Stomach (tissue), 9 donors: ENCODE results near the gene STXBP5. TPM values are rescaled to one million over a fixed set of nuclear protein-coding genes. Genes with fewer than 3 reads are reported as not detected.

ENCODE experiments used
- DNase-seq, 2 donors: peaks; one replicate each; pipeline versions ENCODE4 v3.0.0 to v3.0.0-alpha.2; 2013 to 2019
- H3K27ac ChIP-seq, 5 donors: fragments of 200-600 bp in 4 of 5; sonication (generic) in 4 of 5; one replicate each; pipeline ENCODE4 v1.5.1; 2013 to 2019; ENCODE audit warnings: mild to moderate bottlenecking in 1 of 5, moderate library complexity in 1 of 5
- H3K27me3 ChIP-seq, 3 donors: fragments of 200-600 bp; sonication (generic); one replicate each; pipeline ENCODE4 v1.5.1; 2017 to 2019; ENCODE audit warnings: mixed run types in 1 of 3
- H3K36me3 ChIP-seq, 4 donors: fragments of 200-600 bp; sonication (generic); 1 replicate in 3 of 4; 2 replicates in 1 of 4; pipeline ENCODE4 v1.5.1; 2016 to 2019
- H3K4me1 ChIP-seq, 4 donors: fragments of 200-600 bp; sonication (generic); one replicate each; pipeline ENCODE4 v1.5.1; 2016 to 2019
- H3K4me3 ChIP-seq, 4 donors: fragments of 200-600 bp; sonication (generic) in 3 of 4; one replicate each; pipeline ENCODE4 v1.5.1; 2016 to 2019; ENCODE audit warnings: mild to moderate bottlenecking in 1 of 4
- H3K9me3 ChIP-seq, 4 donors: fragments of 200-600 bp; sonication (generic); one replicate each; pipeline ENCODE4 v1.5.1; 2016 to 2019
- EP300 ChIP-seq: sonication (generic); formaldehyde crosslinking; IDR thresholded peaks from one replicate; pipeline ENCODE4 v1.6.1; 2017; ENCODE audit warnings: antibody characterized with exemption
- POLR2A ChIP-seq, 4 donors: fragments of 450-650 bp; IDR thresholded peaks; one replicate each; pipeline ENCODE4 v1.6.1; 2016; ENCODE audit warnings: antibody characterized with exemption in 4 of 4, control low read depth in 2 of 4, mild to moderate bottlenecking in 1 of 4, moderate library complexity in 1 of 4
- POLR2AphosphoS5 ChIP-seq, 3 donors: sonication (generic); formaldehyde crosslinking; IDR thresholded peaks; one replicate each; pipeline ENCODE4 v1.6.1; 2016; ENCODE audit warnings: antibody characterized with exemption in 3 of 3
- WGBS, 5 donors: extraction: QIAGEN DNeasy Blood & Tissue Kit in 3 of 5; methylation state at CpG; one replicate each; pipeline versions ENCODE4 v1.1.5 to v1.1.7; 2013 to 2018; 5-methylcytosine and 5-hydroxymethylcytosine counted together
- intact Hi-C: fragments of 100-400 bp; cut with DNase I; formaldehyde crosslinking; loops from one replicate; pipeline ENCODE4 v1.15.1; 2023; ENCODE audit warnings: low total_unique reads
- polyA plus RNA-seq, 3 donors: library from polyadenylated mRNA; stranded (reverse); fragments of 200-250 nt; gene quantifications; one replicate each; pipeline ENCODE4 v1.2.3, GENCODE V29; 2013
- total RNA-seq, 5 donors: library from RNA; depleted of rRNA; stranded (reverse); fragments of >200 nt; gene quantifications; one replicate each; pipeline versions ENCODE4 v1.1.0 to v1.2.3, GENCODE V29; 2014 to 2016
- TF ChIP-seq, protein P1 (sequence below), 7 experiments: fragments of 450-650 bp in 4 of 7; fragments of 200-600 bp in 3 of 7; sonication (generic) in 3 of 7; IDR thresholded peaks; one replicate each; pipeline ENCODE4 v1.5.1; 2016 to 2019; ENCODE audit warnings: antibody characterized with exemption in 7 of 7, control low read depth in 2 of 7, mild to moderate bottlenecking in 1 of 7
- donor health status: healthy with polysubstance abuse.
- donor health status: Bipolar disorder and iron deficiency.
- donor health status: healthy.

The STXBP5 gene
- total and polyA plus RNA-seq, 8 donors, result 5.9 to 56.2 (median 15.8) TPM

DNA sequence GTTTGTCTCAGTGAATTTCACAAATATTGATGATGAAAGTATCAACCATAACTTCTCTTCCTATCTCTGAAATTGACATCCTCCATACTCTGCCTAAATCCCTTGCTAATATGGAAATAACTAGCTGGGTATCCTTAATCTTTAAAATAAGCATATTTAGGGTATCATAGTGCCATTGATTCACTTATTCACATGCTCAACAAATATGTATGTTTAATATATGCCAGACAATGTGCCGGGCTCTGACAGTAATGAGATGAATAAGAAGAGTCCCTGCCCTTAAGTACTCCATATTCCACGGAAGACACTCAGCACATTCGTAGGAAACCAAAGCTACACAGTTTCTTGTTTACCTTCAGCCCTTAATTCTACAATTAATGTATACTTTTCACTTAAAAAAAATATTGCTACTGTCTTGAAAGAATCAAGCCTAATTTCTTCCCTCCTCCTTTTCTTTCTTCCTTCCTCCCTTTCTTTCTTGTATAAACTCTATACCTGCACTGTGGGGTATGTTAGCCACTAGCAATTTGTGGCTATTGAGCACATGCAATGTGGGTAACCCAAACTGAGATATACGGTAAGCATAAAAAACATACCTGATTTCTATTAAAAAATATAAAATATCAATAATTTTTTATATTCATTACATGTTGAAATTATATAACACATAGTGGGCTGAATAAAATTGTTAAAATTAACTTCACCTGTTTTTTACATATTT, 42.8 kb upstream of the STXBP5 start:
- H3K4me3 ChIP-seq, result no peak overlapping the region

DNA sequence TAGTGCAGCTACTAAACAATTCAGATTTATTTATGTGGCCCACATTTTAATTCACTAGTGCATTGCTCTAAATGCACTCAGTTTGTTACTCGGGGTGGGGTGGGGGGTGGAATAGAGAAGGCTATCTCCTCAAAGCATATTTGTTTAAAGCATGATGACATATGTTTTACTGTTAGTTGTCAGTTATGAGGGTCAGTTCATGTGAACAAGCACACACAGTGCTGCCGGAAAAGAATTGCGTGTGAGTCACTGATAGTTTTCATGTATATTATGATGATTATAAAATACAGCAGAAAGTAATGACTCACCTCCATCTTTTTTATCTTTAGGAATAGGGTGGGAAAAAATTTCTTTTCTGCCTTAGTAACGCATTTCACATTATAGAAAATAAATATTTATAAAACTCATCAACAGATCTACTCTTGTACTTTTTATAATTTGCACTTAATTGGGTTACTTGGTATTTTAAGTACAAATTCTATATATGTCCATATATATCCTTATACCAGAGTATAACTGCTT, 42.2 kb upstream of the STXBP5 start:
- WGBS, 5 donors, result 50 to 61% (median 56%) methylated on average over 4 of the region's 4 CpGs
- no peak overlapping the region for H3K4me3 ChIP-seq
- H3K36me3 ChIP-seq, result no peaks in the 10 kb centered on the region
- TF ChIP-seq EP300 (no peak), POLR2AphosphoS5 (IDR thresholded peaks at IDR 0.05) (no peak), POLR2A (IDR thresholded peaks at IDR 0.05) (no peak)
- TF ChIP-seq, protein P1, sequence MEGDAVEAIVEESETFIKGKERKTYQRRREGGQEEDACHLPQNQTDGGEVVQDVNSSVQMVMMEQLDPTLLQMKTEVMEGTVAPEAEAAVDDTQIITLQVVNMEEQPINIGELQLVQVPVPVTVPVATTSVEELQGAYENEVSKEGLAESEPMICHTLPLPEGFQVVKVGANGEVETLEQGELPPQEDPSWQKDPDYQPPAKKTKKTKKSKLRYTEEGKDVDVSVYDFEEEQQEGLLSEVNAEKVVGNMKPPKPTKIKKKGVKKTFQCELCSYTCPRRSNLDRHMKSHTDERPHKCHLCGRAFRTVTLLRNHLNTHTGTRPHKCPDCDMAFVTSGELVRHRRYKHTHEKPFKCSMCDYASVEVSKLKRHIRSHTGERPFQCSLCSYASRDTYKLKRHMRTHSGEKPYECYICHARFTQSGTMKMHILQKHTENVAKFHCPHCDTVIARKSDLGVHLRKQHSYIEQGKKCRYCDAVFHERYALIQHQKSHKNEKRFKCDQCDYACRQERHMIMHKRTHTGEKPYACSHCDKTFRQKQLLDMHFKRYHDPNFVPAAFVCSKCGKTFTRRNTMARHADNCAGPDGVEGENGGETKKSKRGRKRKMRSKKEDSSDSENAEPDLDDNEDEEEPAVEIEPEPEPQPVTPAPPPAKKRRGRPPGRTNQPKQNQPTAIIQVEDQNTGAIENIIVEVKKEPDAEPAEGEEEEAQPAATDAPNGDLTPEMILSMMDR (IDR thresholded peaks at IDR 0.05), result no peak
- no peaks in the 10 kb centered on the region for H3K4me1 ChIP-seq
- no peaks in the 10 kb centered on the region for H3K27me3 ChIP-seq
- H3K9me3 ChIP-seq, result no peaks in the 10 kb centered on the region
- no peak overlapping the region for H3K27ac ChIP-seq
- DNase-seq, result peak in 1 of 2 donors; percentile 12
- intact Hi-C loops, result no loop called here

More for the DNA sequence above, 42.8 kb upstream of the STXBP5 start:
- intact Hi-C loops, result no loop called here
- 82 to 86% (median 84%) methylated on average over 4 of the region's 4 CpGs for WGBS, 5 donors
- no peaks in the 10 kb centered on the region for H3K36me3 ChIP-seq
- no peak for DNase-seq
- H3K27ac ChIP-seq, result no peak overlapping the region
- no peak for TF ChIP-seq POLR2A (IDR thresholded peaks at IDR 0.05)
- no peak for TF ChIP-seq POLR2AphosphoS5 (IDR thresholded peaks at IDR 0.05)
- TF ChIP-seq EP300, result no peak
- TF ChIP-seq, protein P1 (IDR thresholded peaks at IDR 0.05), result no peak
- H3K27me3 ChIP-seq, result no peaks in the 10 kb centered on the region
- H3K9me3 ChIP-seq, result no peaks in the 10 kb centered on the region
- H3K4me1 ChIP-seq, result no peaks in the 10 kb centered on the region

DNA sequence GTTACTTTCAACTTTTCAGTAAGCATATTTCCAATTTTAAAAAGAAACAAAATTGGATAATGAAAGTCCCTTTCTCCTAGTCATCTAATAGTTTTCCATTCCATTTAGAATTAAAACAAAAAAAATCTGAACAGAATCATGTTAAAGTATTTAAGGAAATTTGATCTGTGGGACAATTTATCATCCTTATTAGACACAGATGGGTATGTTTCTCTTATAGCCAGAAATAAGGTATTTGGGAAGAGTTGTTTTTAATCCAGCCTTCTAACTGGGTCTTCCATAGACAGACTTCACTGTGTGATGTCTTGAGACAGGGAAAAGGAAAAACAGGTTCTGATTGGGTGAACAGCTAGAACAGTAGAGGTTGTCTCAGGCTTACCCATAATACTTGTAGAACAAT, 39.5 kb upstream of the STXBP5 start:
- Histone ChIP-seq H3K27me3 (no peaks in the 10 kb centered on the region), H3K27ac (no peak overlapping the region), H3K4me3 (no peak overlapping the region), H3K4me1 (no peaks in the 10 kb centered on the region), H3K36me3 (no peaks in the 10 kb centered on the region), H3K9me3 (no peaks in the 10 kb centered on the region)
- intact Hi-C loops, result no loop called here
- no peak for TF ChIP-seq POLR2A (IDR thresholded peaks at IDR 0.05)
- TF ChIP-seq POLR2AphosphoS5 (IDR thresholded peaks at IDR 0.05), result no peak
- no peak for TF ChIP-seq EP300
- TF ChIP-seq, protein P1 (IDR thresholded peaks at IDR 0.05), result no peak
- DNase-seq, result no peak

DNA sequence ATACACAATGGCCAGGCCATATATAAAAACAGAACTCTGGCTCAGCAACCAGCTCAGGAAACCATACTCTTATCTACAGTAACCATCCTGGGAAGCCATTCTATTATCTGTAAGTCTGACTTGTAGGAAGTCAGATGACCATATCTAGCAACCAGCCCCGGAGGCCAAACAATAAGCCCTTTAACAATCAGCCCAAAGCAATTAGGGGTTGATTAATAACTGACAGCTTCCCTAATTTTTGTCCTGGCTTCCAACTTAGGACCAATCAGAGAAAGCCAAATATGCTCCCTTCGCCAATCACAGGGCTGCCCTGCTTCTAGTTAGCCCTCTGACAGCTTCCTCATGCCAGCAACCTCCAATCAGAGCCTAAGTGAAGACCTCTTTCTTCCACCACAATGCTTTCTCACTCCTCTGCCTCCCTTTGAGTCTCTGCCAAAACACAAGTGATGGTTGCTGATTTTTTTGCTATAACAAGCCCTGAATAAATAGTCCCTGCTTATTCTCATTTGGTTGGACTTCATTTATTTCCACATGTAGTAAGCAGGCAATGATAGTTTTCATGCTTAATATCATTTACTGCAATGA, 37.8 kb upstream of the STXBP5 start:
- H3K27me3 ChIP-seq, result no peaks in the 10 kb centered on the region
- TF ChIP-seq POLR2A (IDR thresholded peaks at IDR 0.05) (no peak), POLR2AphosphoS5 (IDR thresholded peaks at IDR 0.05) (no peak)
- TF ChIP-seq, protein P1 (IDR thresholded peaks at IDR 0.05), result no peak
- no peak overlapping the region for H3K27ac ChIP-seq
- WGBS, 5 donors, result 45 to 56% (median 48%) methylated on average over 2 of the region's 2 CpGs
- no peaks in the 10 kb centered on the region for H3K36me3 ChIP-seq
- H3K4me1 ChIP-seq, result no peaks in the 10 kb centered on the region
- H3K9me3 ChIP-seq, result no peaks in the 10 kb centered on the region
- H3K4me3 ChIP-seq, result no peak overlapping the region
- peak in 1 of 2 donors; percentile 21 for DNase-seq
- intact Hi-C loops, result no loop called here
